Cardiac septum (tissue), 1 donor: Measurements from ENCODE around the gene CYP27B1. TPM values are rescaled to one million over a fixed set of nuclear protein-coding genes. Genes with fewer than 3 reads are reported as not detected.

Source experiments
- DNase-seq: peaks from one replicate; pipeline ENCODE4 v3.0.0-alpha.2; 2020; ENCODE audit warnings: low spot score
- intact Hi-C: fragments of 100-400 bp; cut with DNase I; formaldehyde crosslinking; loops from one replicate; pipeline ENCODE4 v1.14.0; 2022
- total RNA-seq: library from RNA; stranded (reverse); fragmentation: NEBNext Ultra II Directional; extraction: Animal tissue kit (Norgen Biotek cat#: 25700); gene quantifications from one replicate; pipeline ENCODE4 v1.2.1, GENCODE V29; 2021
- donor health status: DM: no; HTN: no; CAD: no.

Gene CYP27B1
- total RNA-seq, 1 donor from 2014 or later = 0.24 TPM

GRCh38 chr12:57754411-57755193 is 12.3 kb downstream of the CYP27B1 start, which contains the start of gene MARCHF9:
TSS of gene MARCHF9 (plus strand) at chr12:57755103. CDS start at chr12:57755529, 426 bp downstream.
- intact Hi-C loops = no loop called here
- DNase-seq = peak; percentile 72

GRCh38 chr12:57753756-57754337 is 13.0 kb downstream of the CYP27B1 start:
- no peak for DNase-seq
- intact Hi-C loops = loop anchor here (2.0 kb wide), 1 partner anchor 17 kb away; no protein-coding TSS in a partner anchor

GRCh38 chr12:57752668-57753000 is 14.2 kb downstream of the CYP27B1 start:
- no peak for DNase-seq
- intact Hi-C loops = loop anchor here (2.0 kb wide), 1 partner anchor 18 kb away; no protein-coding TSS in a partner anchor

- peak; percentile 99 for DNase-seq
- intact Hi-C loops = loop anchor here (2.0 kb wide), 1 partner anchor 19 kb away; no protein-coding TSS in a partner anchor
Observed at GRCh38 chr12:57751788-57752667, 14.8 kb downstream of the CYP27B1 start, which contains the start of gene CDK4. TSS of gene CDK4 (minus strand) at chr12:57752310. CDS start at chr12:57751717, 593 bp downstream.

GRCh38 chr12:57751432-57751787 is 15.5 kb downstream of the CYP27B1 start:
- DNase-seq = no peak
- intact Hi-C loops = no loop called here

- no peak for DNase-seq
- intact Hi-C loops = no loop called here
Observed at GRCh38 chr12:57750561-57751431, 16.1 kb downstream of the CYP27B1 start.

GRCh38 chr12:57749061-57749460 is 17.8 kb downstream of the CYP27B1 start:
- DNase-seq = no peak
- intact Hi-C loops = no loop called here

GRCh38 chr12:57746025-57746424 is 20.9 kb downstream of the CYP27B1 start:
- no peak for DNase-seq
- intact Hi-C loops = no loop called here

- no peak for DNase-seq
- intact Hi-C loops = no loop called here
Observed at GRCh38 chr12:57745485-57745881, 21.4 kb downstream of the CYP27B1 start.

- intact Hi-C loops = no loop called here
- DNase-seq = peak; percentile 98
Observed at GRCh38 chr12:57744777-57745484, 21.9 kb downstream of the CYP27B1 start, which contains the start of gene TSPAN31. TSS of gene TSPAN31 (plus strand) at chr12:57745039. CDS start at chr12:57745155, 116 bp downstream.

- DNase-seq = no peak
- intact Hi-C loops = no loop called here
Observed at GRCh38 chr12:57744194-57744776, 22.6 kb downstream of the CYP27B1 start.

- no peak for DNase-seq
Observed at GRCh38 chr12:57743769-57744168, 23.1 kb downstream of the CYP27B1 start.

GRCh38 chr12:57741844-57742738 is 24.8 kb downstream of the CYP27B1 start:
- intact Hi-C loops = no loop called here
- DNase-seq = no peak

More at GRCh38 chr12:57743769-57744168, 23.1 kb downstream of the CYP27B1 start:
- intact Hi-C loops = no loop called here

- intact Hi-C loops = no loop called here
- no peak for DNase-seq
Observed at GRCh38 chr12:57741413-57741789, 25.5 kb downstream of the CYP27B1 start.

- intact Hi-C loops = no loop called here
- peak; percentile 91 for DNase-seq
Observed at GRCh38 chr12:57740656-57741412, 26.0 kb downstream of the CYP27B1 start.

- no peak for DNase-seq
- intact Hi-C loops = no loop called here
Observed at GRCh38 chr12:57739914-57740538, 26.9 kb downstream of the CYP27B1 start.
